Measurements from ENCODE around the gene SLAMF7. TPM values are rescaled to one million over a fixed set of nuclear protein-coding genes. Genes with fewer than 3 reads are reported as not detected.

Gene SLAMF7
- total and polyA plus RNA-seq, 2 of the 8 experiments (the other 6 are each of a cell fraction or from before 2014, with no cell fraction given), result not detected

DNA sequence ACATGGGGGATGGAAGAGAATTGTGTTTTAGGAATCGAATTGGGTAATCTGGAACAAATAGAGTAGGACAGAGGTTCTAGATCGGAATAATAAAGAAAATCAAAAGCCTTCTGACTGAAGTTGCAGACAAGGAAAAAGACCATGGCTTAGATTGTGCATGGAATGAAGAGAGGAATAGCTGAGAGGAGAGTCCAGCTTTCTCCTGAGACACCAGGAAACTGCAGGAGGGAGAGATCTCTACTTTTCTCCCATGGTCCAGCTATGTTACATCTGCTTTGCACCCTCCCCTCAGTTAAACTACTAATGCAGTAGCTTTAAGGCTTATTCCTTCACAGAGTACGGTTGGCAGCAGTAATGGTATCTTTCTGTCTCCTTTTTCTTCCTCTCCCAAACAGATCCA lies 13.4 kb downstream of the SLAMF7 start:
- Histone ChIP-seq H2BK5ac (ENCODE audit: low read depth, low read length) (no peak overlapping the region), H3K27ac (ENCODE audit: low read depth, low read length) (no peak overlapping the region), H2BK12ac (ENCODE audit: low read depth, low read length) (no peak overlapping the region), H4K20me1 (replicated peaks in 1 of 2; ENCODE audit: control insufficient read depth in 1 of 2, insufficient read depth in 2 of 2, low read length in 2 of 2) (no peaks in the 10 kb centered on the region), H3K79me1 (ENCODE audit: low read depth, low read length) (no peaks in the 10 kb centered on the region), H3K4me1 (replicated peaks in 1 of 4; ENCODE audit: control insufficient read depth in 3 of 4, insufficient read depth in 4 of 4, low read length in 3 of 4) (no peaks in the 10 kb centered on the region), H3K79me2 (ENCODE audit: control insufficient read depth in 1 of 2, insufficient read depth in 2 of 2, low read length in 2 of 2) (no peaks in the 10 kb centered on the region), H3K4me3 (ENCODE audit: extremely low read depth in 1 of 4, insufficient read depth in 2 of 4, low read depth in 3 of 4, low read length in 4 of 4) (no peak overlapping the region), H4K8ac (ENCODE audit: extremely low read depth, insufficient read depth, low read length) (no peak overlapping the region), H3K18ac (ENCODE audit: extremely low read depth, low read length) (no peak overlapping the region), H2AK5ac (ENCODE audit: low read depth, low read length) (no peak overlapping the region), H3K9ac (replicated peaks in 1 of 4; ENCODE audit: extremely low read depth in 1 of 4, low read depth in 3 of 4, low read length in 3 of 4) (no peak overlapping the region), H4K5ac (ENCODE audit: insufficient read length, low read depth, low read length) (no peak overlapping the region), H2BK120ac (replicated peaks; ENCODE audit: low read depth, low read length) (no peak overlapping the region), H3K4ac (replicated peaks; ENCODE audit: insufficient read length, low read depth, low read length) (no peak overlapping the region), H3K23me2 (ENCODE audit: low read depth, low read length) (no peaks in the 10 kb centered on the region), H3K56ac (replicated peaks; ENCODE audit: insufficient read length, low read depth, low read length) (no peak overlapping the region), H2BK20ac (ENCODE audit: low read length) (no peak overlapping the region), H3K27me3 (replicated peaks in 1 of 4; ENCODE audit: control insufficient read depth in 3 of 4, extremely low read depth in 1 of 4, insufficient read depth in 3 of 4, low read length in 3 of 4) (no peaks in the 10 kb centered on the region), H2AFZ (ENCODE audit: low read length) (no peak overlapping the region), H3K4me2 (ENCODE audit: insufficient read depth in 1 of 2, low read depth in 2 of 2, low read length in 2 of 2) (no peak overlapping the region), H3K9me3 (ENCODE audit: insufficient read depth in 2 of 2, low read depth in 1 of 2, low read length in 1 of 2) (no peaks in the 10 kb centered on the region), H2BK15ac (ENCODE audit: low read length) (no peak overlapping the region), H3K36me3 (ENCODE audit: control insufficient read depth in 2 of 4, insufficient read depth in 4 of 4, low read length in 3 of 4) (no peaks in the 10 kb centered on the region), H4K91ac (replicated peaks; ENCODE audit: insufficient read length, low read length) (no peak overlapping the region), H3K14ac (ENCODE audit: insufficient read length) (no peak overlapping the region), H3K23ac (ENCODE audit: insufficient read length) (no peak overlapping the region)
- DNase-seq (ENCODE audit: low read depth in 1 of 2, low spot score in 2 of 2), result no peak
- 90 to 100% methylated on average over 2 to 3 of the region's 3 CpGs for WGBS, 2 experiments (ENCODE audit: extremely low coverage in 1 of 2, insufficient coverage in 1 of 2, insufficient read length in 1 of 2, insufficient replicate concordance in 2 of 2, low coverage in 1 of 2, low lambda C conversion rate in 2 of 2, missing lambda C conversion rate in 1 of 2)
- FAIRE-seq, result no peak
- CTCF ChIA-PET (ENCODE audit: partially characterized antibody), result interaction anchor here (1.1 to 1.3 kb wide), 2 partner anchors 14 to 79 kb away, joined by 3 read pairs; no protein-coding TSS in a partner anchor
- POLR2A ChIA-PET (ENCODE audit: partially characterized antibody), result no interaction called here
- TF ChIP-seq, protein P1, sequence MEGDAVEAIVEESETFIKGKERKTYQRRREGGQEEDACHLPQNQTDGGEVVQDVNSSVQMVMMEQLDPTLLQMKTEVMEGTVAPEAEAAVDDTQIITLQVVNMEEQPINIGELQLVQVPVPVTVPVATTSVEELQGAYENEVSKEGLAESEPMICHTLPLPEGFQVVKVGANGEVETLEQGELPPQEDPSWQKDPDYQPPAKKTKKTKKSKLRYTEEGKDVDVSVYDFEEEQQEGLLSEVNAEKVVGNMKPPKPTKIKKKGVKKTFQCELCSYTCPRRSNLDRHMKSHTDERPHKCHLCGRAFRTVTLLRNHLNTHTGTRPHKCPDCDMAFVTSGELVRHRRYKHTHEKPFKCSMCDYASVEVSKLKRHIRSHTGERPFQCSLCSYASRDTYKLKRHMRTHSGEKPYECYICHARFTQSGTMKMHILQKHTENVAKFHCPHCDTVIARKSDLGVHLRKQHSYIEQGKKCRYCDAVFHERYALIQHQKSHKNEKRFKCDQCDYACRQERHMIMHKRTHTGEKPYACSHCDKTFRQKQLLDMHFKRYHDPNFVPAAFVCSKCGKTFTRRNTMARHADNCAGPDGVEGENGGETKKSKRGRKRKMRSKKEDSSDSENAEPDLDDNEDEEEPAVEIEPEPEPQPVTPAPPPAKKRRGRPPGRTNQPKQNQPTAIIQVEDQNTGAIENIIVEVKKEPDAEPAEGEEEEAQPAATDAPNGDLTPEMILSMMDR (IDR thresholded peaks at IDR 0.05; ENCODE audit: control extremely low read depth in 1 of 3, insufficient read depth in 1 of 3, low read depth in 1 of 3, low read length in 3 of 3), result no peak
- TF ChIP-seq TCF12 (IDR thresholded peaks at IDR 0.05; ENCODE audit: low read depth, low read length) (no peak), PHF8 (conservative IDR thresholded peaks at IDR 0.05; ENCODE audit: low read depth, low read length) (no peak), SP2 (IDR thresholded peaks at IDR 0.05; ENCODE audit: low read length) (no peak), KDM1A (IDR thresholded peaks at IDR 0.05; ENCODE audit: borderline replicate concordance, low read length) (no peak), TAF1 (IDR thresholded peaks at IDR 0.05; ENCODE audit: low read depth, low read length) (no peak), POU5F1 (IDR thresholded peaks at IDR 0.05; ENCODE audit: low read depth, low read length) (no peak), HDAC2 (IDR thresholded peaks at IDR 0.05; ENCODE audit: borderline replicate concordance in 1 of 2, low read depth in 2 of 2, low read length in 2 of 2) (no peak), CREB1 (IDR thresholded peaks at IDR 0.05) (no peak), SIX5 (IDR thresholded peaks at IDR 0.05; ENCODE audit: low read depth, low read length) (no peak), MAFK (IDR thresholded peaks at IDR 0.05; ENCODE audit: low read depth, low read length) (no peak)
- TF ChIP-seq, protein P2, sequence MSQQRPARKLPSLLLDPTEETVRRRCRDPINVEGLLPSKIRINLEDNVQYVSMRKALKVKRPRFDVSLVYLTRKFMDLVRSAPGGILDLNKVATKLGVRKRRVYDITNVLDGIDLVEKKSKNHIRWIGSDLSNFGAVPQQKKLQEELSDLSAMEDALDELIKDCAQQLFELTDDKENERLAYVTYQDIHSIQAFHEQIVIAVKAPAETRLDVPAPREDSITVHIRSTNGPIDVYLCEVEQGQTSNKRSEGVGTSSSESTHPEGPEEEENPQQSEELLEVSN (IDR thresholded peaks at IDR 0.05), result no peak

All from H1 (cell line).